K562 (cell line): ENCODE data around the gene KIAA0930. TPM values are rescaled to one million over a fixed set of nuclear protein-coding genes. Genes with fewer than 3 reads are reported as not detected.
A peak's percentile ranks its signal among the peaks of the same experiment; 100 is the strongest.

Experiments
- EGR1 ChIP-seq: fragments of 450-650 bp; conservative IDR thresholded peaks from 2 replicates; pipeline ENCODE4 v1.6.1; 2017; ENCODE audit warnings: mild to moderate bottlenecking
- FOSL1 ChIP-seq: fragments of 200-800 bp; sonication (Bioruptor generic); conservative IDR thresholded peaks from 2 replicates; pipeline ENCODE4 v1.6.1; 2016; ENCODE audit warnings: missing genetic modification characterization, missing compliant biosample characterization
- HLTF ChIP-seq: fragments of 450-650 bp; IDR thresholded peaks from 2 replicates; pipeline ENCODE4 v1.6.1; 2016
- L3MBTL2 ChIP-seq: fragments of 450-650 bp; IDR thresholded peaks from 2 replicates; pipeline ENCODE4 v1.6.1; 2016; ENCODE audit warnings: mild to moderate bottlenecking, moderate library complexity
- LEF1 ChIP-seq: fragments of 450-650 bp; IDR thresholded peaks from 2 replicates; pipeline ENCODE4 v1.6.1; 2016; ENCODE audit warnings: mild to moderate bottlenecking
- MAX ChIP-seq: sonication (generic); formaldehyde crosslinking; IDR thresholded peaks from 2 replicates; pipeline ENCODE4 v1.9.0; 2022; ENCODE audit warnings: mild to moderate bottlenecking, missing genetic modification reagents
- MXI1 ChIP-seq: IDR thresholded peaks from 2 replicates; pipeline ENCODE4 v1.6.1; 2011; ENCODE audit warnings: low read depth, mild to moderate bottlenecking, improper control_type of control experiment, low read length
- NR2C2 ChIP-seq, 2 experiments: fragments of 200-800 bp in 1 of 2; sonication (Bioruptor generic) in 1 of 2; sonication (generic) in 1 of 2; formaldehyde crosslinking in 1 of 2; IDR thresholded peaks; 2 replicates each; pipeline versions ENCODE4 v1.6.1 to v1.8.0; 2016 to 2022; ENCODE audit warnings: mild to moderate bottlenecking in 1 of 2, missing compliant biosample characterization in 1 of 2, missing genetic modification characterization in 1 of 2, missing genetic modification reagents in 1 of 2
- RAD21 ChIP-seq, 2 experiments: fragments of 250-450 bp in 1 of 2; fragments of 450-650 bp in 1 of 2; sonication (Bioruptor Pico) in 1 of 2; formaldehyde crosslinking in 1 of 2; IDR thresholded peaks in 1 of 2; conservative IDR thresholded peaks in 1 of 2; 2 replicates each; pipeline versions ENCODE4 v1.4.0 to v1.8.0; 2020 to 2022; ENCODE audit warnings: mild to moderate bottlenecking in 2 of 2, moderate library complexity in 1 of 2
- RCOR1 ChIP-seq, 2 experiments: IDR thresholded peaks; 2 replicates each; pipeline ENCODE4 v1.6.1; 2012; ENCODE audit warnings: low read depth in 2 of 2, low read length in 2 of 2, borderline replicate concordance in 1 of 2, improper control_type of control experiment in 1 of 2
- REST ChIP-seq, 2 experiments: fragments of 450-650 bp; formaldehyde crosslinking in 1 of 2; IDR thresholded peaks; 2 replicates each; pipeline versions ENCODE4 v1.4.0 to v1.6.1; 2014 to 2020; ENCODE audit warnings: mild to moderate bottlenecking in 2 of 2, borderline replicate concordance in 1 of 2, low read depth in 1 of 2
- SMC3 ChIP-seq: conservative IDR thresholded peaks from 2 replicates; pipeline ENCODE4 v1.6.1; 2011; ENCODE audit warnings: low read depth, low read length, improper control_type of control experiment; ENCODE audit not compliant: insufficient read depth
- VEZF1 ChIP-seq: fragments of 200-800 bp; sonication (Bioruptor generic); IDR thresholded peaks from 2 replicates; pipeline ENCODE4 v1.6.1; 2017; ENCODE audit warnings: missing genetic modification characterization, missing compliant biosample characterization
- ZKSCAN8 ChIP-seq: fragments of 200-800 bp; sonication (Bioruptor generic); IDR thresholded peaks from 2 replicates; pipeline ENCODE4 v1.6.1; 2016; ENCODE audit warnings: missing genetic modification characterization, missing compliant biosample characterization
- ZNF239 ChIP-seq: fragments of 250-450 bp; sonication (Bioruptor Pico); IDR thresholded peaks from 2 replicates; pipeline ENCODE4 v1.4.0; 2020; ENCODE audit warnings: mild to moderate bottlenecking
- ZNF280B ChIP-seq: fragments of 250-450 bp; sonication (Bioruptor Pico); IDR thresholded peaks from 2 replicates; pipeline ENCODE4 v1.5.1; 2021; ENCODE audit warnings: mild to moderate bottlenecking
- polyA plus RNA-seq, 8 experiments: library from polyadenylated mRNA; depleted of rRNA in 4 of 8; stranded (reverse) in 5 of 8; unstranded in 3 of 8; fragments of >200 nt; fragmentation: Nextera tagmentation in 2 of 8; fragmentation: Illumina TruSeq in 1 of 8; extraction: Ambion mirVana in 2 of 8; extraction: Trizol in 1 of 8; gene quantifications; 2 replicates each; pipeline versions ENCODE4 v1.2.1 to v1.2.3, GENCODE V29; 2011 to 2014; ENCODE audit warnings: inconsistent platforms in 1 of 8, missing spikeins in 1 of 8
- total RNA-seq, 7 experiments: library from RNA; depleted of rRNA in 6 of 7; stranded (reverse); fragments of >200 nt in 6 of 7; fragmentation: Illumina TruSeq in 2 of 7; extraction: Trizol in 2 of 7; gene quantifications; 2 replicates each; pipeline versions ENCODE4 v1.2.1 to v1.2.3, GENCODE V29; 2011 to 2021; ENCODE audit warnings: low replicate concordance in 1 of 7

The KIAA0930 gene
- total and polyA plus RNA-seq, 9 of the 15 experiments (the other 6 are each of a cell fraction or from before 2014, with no cell fraction given): 0.24 to 12.1 (median 6.4) TPM

- TF ChIP-seq REST (IDR thresholded peaks at IDR 0.05; ENCODE audit: borderline replicate concordance): peak; percentile 27; the same call in 1 of the 2 replicates
- TF ChIP-seq REST (CRISPR knock-in tag; IDR thresholded peaks at IDR 0.05; ENCODE audit: low read depth): no peak
- TF ChIP-seq ZNF239 (CRISPR knock-in tag): no peak
- no peak for TF ChIP-seq ZKSCAN8 (CRISPR knock-in tag)
- 0 out of 4 replicates have a peak, but pooled peaks of 1 of the 2 experiments have one; percentile 13 for TF ChIP-seq RCOR1 (IDR thresholded peaks at IDR 0.05; ENCODE audit: borderline replicate concordance in 1 of 2, low read depth in 2 of 2, low read length in 2 of 2)
- peak; percentile 32; the same call in 1 of the 2 replicates for TF ChIP-seq LEF1
- no peak for TF ChIP-seq MXI1
- TF ChIP-seq VEZF1: peak; percentile 45
- peak; percentile 98 for TF ChIP-seq L3MBTL2
- peak; percentile 12 to 48; a peak in 3 of 4 replicates for TF ChIP-seq RAD21 (CRISPR knock-in tag; conservative IDR thresholded peaks at IDR 0.05 in 1 of 2, IDR thresholded peaks at IDR 0.05 in 1 of 2)
- TF ChIP-seq SMC3: 0 out of 2 replicates have a peak, but pooled peaks have one; percentile 7
- no peak for TF ChIP-seq NR2C2 (CRISPR knock-in tag; IDR thresholded peaks at IDR 0.05)
- peak; percentile 35; the same call in 1 of the 2 replicates for TF ChIP-seq NR2C2 (tag; IDR thresholded peaks at IDR 0.05)
- no peak for TF ChIP-seq ZNF280B
- TF ChIP-seq MAX (CRISPR knock-in tag): peak; percentile 71
- TF ChIP-seq FOSL1 (tag): peak; percentile 49; the same call in 1 of the 2 replicates
- 0 out of 2 replicates have a peak, but pooled peaks have one; percentile 15 for TF ChIP-seq EGR1
- TF ChIP-seq HLTF: no peak
Observed at GRCh38 chr22:45192701-45193187, 48.0 kb downstream of the KIAA0930 start (continued).
